SK-N-SH (cell line): ENCODE data around the gene WFIKKN1. TPM values are rescaled to one million over a fixed set of nuclear protein-coding genes. Genes with fewer than 3 reads are reported as not detected.
"Not testable (repeated sequence)": the region's sequence is repeated elsewhere in the genome, so short reads cannot be mapped to it uniquely, and the experiment has no call there.

Source experiments
- CTCF ChIA-PET: fragments of 300-600, 350-600 bp; formaldehyde crosslinking; extraction: SDS; loops from one replicate; lab custom pipeline; 2021; lab: Yijun Ruan, JAX
- POLR2A ChIA-PET: fragments of 350-600 bp; sonication (Branson Sonifier 250); formaldehyde crosslinking; extraction: SDS; loops from one replicate; lab custom pipeline; 2020; ENCODE audit warnings: antibody characterized with exemption, inconsistent platforms; lab: Yijun Ruan, JAX
- DNase-seq: peaks from one replicate; pipeline ENCODE4 v3.0.0; 2012
- H2AFZ ChIP-seq: fragments of 200-600 bp; sonication (generic); 2 replicates; pipeline ENCODE4 v1.8.1; 2016; ENCODE audit warnings: antibody characterized with exemption, mild to moderate bottlenecking, low read depth
- H3F3A ChIP-seq: fragments of 200-600 bp; sonication (generic); replicated peaks from 2 replicates; pipeline ENCODE3; 2016; ENCODE audit warnings: antibody characterized with exemption, mild to moderate bottlenecking; ENCODE audit not compliant: insufficient read depth
- H3K27ac ChIP-seq, 2 experiments: fragments of 200-500 bp in 1 of 2; fragments of 200-600 bp in 1 of 2; sonication (Bioruptor generic) in 1 of 2; sonication (generic), shearing (Covaris generic) in 1 of 2; 2 replicates each; pipeline versions ENCODE4 v1.5.1 to v1.6.1; 2014 to 2016; ENCODE audit warnings: low read depth in 2 of 2, inconsistent platforms in 1 of 2, low read length in 1 of 2, mild to moderate bottlenecking in 1 of 2, mixed read lengths in 1 of 2
- H3K27me3 ChIP-seq: fragments of 200-600 bp; sonication (generic), shearing (Covaris generic); 2 replicates; pipeline ENCODE4 v1.6.1; 2016; ENCODE audit warnings: mixed run types; ENCODE audit not compliant: insufficient read depth
- H3K36me3 ChIP-seq, 2 experiments: fragments of 200-500 bp in 1 of 2; fragments of 200-600 bp in 1 of 2; sonication (Bioruptor generic) in 1 of 2; sonication (generic) in 1 of 2; replicated peaks in 1 of 2; 2 replicates each; pipeline versions ENCODE3 to v1.5.1; 2014 to 2016; ENCODE audit warnings: low read length in 1 of 2, mild to moderate bottlenecking in 1 of 2; ENCODE audit not compliant: insufficient read depth in 2 of 2, control insufficient read depth in 1 of 2
- H3K4me1 ChIP-seq, 2 experiments: fragments of 200-500 bp in 1 of 2; fragments of 200-600 bp in 1 of 2; sonication (Bioruptor generic) in 1 of 2; sonication (generic), shearing (Covaris generic) in 1 of 2; 2 replicates each; pipeline versions ENCODE4 v1.5.1 to v1.6.1; 2014 to 2016; ENCODE audit warnings: low read depth in 1 of 2, low read length in 1 of 2, mixed run types in 1 of 2; ENCODE audit not compliant: insufficient read depth in 2 of 2, control insufficient read depth in 1 of 2
- H3K4me2 ChIP-seq: fragments of 200-600 bp; sonication (generic), shearing (Covaris generic); 2 replicates; pipeline ENCODE4 v1.6.1; 2017; ENCODE audit warnings: mixed run types
- H3K4me3 ChIP-seq, 2 experiments: fragments of 200-500 bp in 1 of 2; fragments of 200-600 bp in 1 of 2; sonication (Bioruptor generic) in 1 of 2; sonication (generic), shearing (Covaris generic) in 1 of 2; 2 replicates each; pipeline versions ENCODE4 v1.5.1 to v1.8.1; 2014 to 2016; ENCODE audit warnings: low read depth in 2 of 2, inconsistent platforms in 1 of 2, low read length in 1 of 2, mild to moderate bottlenecking in 1 of 2, mixed read lengths in 1 of 2, moderate library complexity in 1 of 2
- H3K79me2 ChIP-seq: fragments of 200-600 bp; sonication (generic); 2 replicates; pipeline ENCODE4 v1.8.1; 2017; ENCODE audit warnings: mild to moderate bottlenecking; ENCODE audit not compliant: insufficient read depth
- H3K9ac ChIP-seq: fragments of 200-600 bp; sonication (generic); 2 replicates; pipeline ENCODE4 v1.6.1; 2017; ENCODE audit warnings: mixed run types
- H3K9me2 ChIP-seq: fragments of 200-600 bp; sonication (generic); 2 replicates; pipeline ENCODE4 v1.6.1; 2017; ENCODE audit warnings: mixed run types
- H3K9me3 ChIP-seq: fragments of 200-600 bp; sonication (generic); 2 replicates; pipeline ENCODE4 v1.6.1; 2017; ENCODE audit warnings: mixed run types, mild to moderate bottlenecking, moderate library complexity
- H4K20me1 ChIP-seq: fragments of 200-600 bp; sonication (generic); 2 replicates; pipeline ENCODE4 v1.6.1; 2017; ENCODE audit warnings: mild to moderate bottlenecking, mixed run types; ENCODE audit not compliant: insufficient read depth
- FOSL2 ChIP-seq: IDR thresholded peaks from 2 replicates; pipeline ENCODE4 v1.4.0; 2012; ENCODE audit warnings: low read depth, mild to moderate bottlenecking, moderate library complexity, borderline replicate concordance
- FOXJ3 ChIP-seq: sonication (generic); formaldehyde crosslinking; IDR thresholded peaks from 2 replicates; pipeline ENCODE4 v1.5.1; 2020; ENCODE audit warnings: mild to moderate bottlenecking, missing genetic modification reagents
- FOXM1 ChIP-seq: IDR thresholded peaks from 2 replicates; pipeline ENCODE4 v1.4.0; 2012; ENCODE audit warnings: low read depth, mild to moderate bottlenecking
- GATA2 ChIP-seq: sonication (generic); formaldehyde crosslinking; IDR thresholded peaks from 2 replicates; pipeline ENCODE4 v1.5.0; 2020; ENCODE audit warnings: mild to moderate bottlenecking, missing genetic modification reagents
- IRF3 ChIP-seq: fragments of 150-350 bp; IDR thresholded peaks from 2 replicates; pipeline ENCODE4 v1.6.1; 2016; ENCODE audit warnings: mild to moderate bottlenecking, low read depth, low read length
- MEF2A ChIP-seq: IDR thresholded peaks from 2 replicates; pipeline ENCODE4 v1.4.0; 2012; ENCODE audit warnings: low read depth, borderline replicate concordance
- MXI1 ChIP-seq: IDR thresholded peaks from 2 replicates; pipeline ENCODE4 v1.6.1; 2012; ENCODE audit warnings: mild to moderate bottlenecking, low read depth, low read length, improper control_type of control experiment
- PBX3 ChIP-seq: IDR thresholded peaks from 2 replicates; pipeline ENCODE4; 2012
- RAD21 ChIP-seq: IDR thresholded peaks from 2 replicates; pipeline ENCODE4 v1.6.1; 2012; ENCODE audit warnings: mild to moderate bottlenecking, low read length
- RCOR1 ChIP-seq: fragments of 150-350 bp; IDR thresholded peaks from 2 replicates; pipeline ENCODE4 v1.6.1; 2017; ENCODE audit warnings: antibody characterized with exemption, low read length
- SIN3A ChIP-seq: IDR thresholded peaks from 2 replicates; pipeline ENCODE4 v1.6.1; 2012; ENCODE audit warnings: low read depth, mild to moderate bottlenecking, low read length, moderate library complexity, borderline replicate concordance
- SMC3 ChIP-seq: IDR thresholded peaks from 2 replicates; pipeline ENCODE4 v1.6.1; 2012; ENCODE audit warnings: low read depth, low read length, improper control_type of control experiment
- TCF12 ChIP-seq: IDR thresholded peaks from 2 replicates; pipeline ENCODE4 v1.4.0; 2012
- TEAD4 ChIP-seq: IDR thresholded peaks from 2 replicates; pipeline ENCODE4 v1.4.0; 2012; ENCODE audit warnings: mild to moderate bottlenecking, borderline replicate concordance; ENCODE audit not compliant: insufficient read depth
- USF1 ChIP-seq: IDR thresholded peaks from 2 replicates; pipeline ENCODE4 v1.4.0; 2012; ENCODE audit warnings: low read depth, borderline replicate concordance
- USF2 ChIP-seq: fragments of 150-350 bp; IDR thresholded peaks from 2 replicates; pipeline ENCODE4 v1.6.1; 2017; ENCODE audit warnings: antibody characterized with exemption, low read length, low read depth, borderline replicate concordance
- YY1 ChIP-seq: IDR thresholded peaks from 2 replicates; pipeline ENCODE4 v1.4.0; 2012; ENCODE audit warnings: low read depth, mild to moderate bottlenecking
- WGBS: methylation state at CpG from one replicate; pipeline ENCODE4 v1.1.6; 2017; ENCODE audit warnings: low lambda C conversion rate; 5-methylcytosine and 5-hydroxymethylcytosine counted together
- polyA plus RNA-seq, 3 experiments: library from polyadenylated mRNA; depleted of rRNA; stranded (reverse); fragments of >200 nt; gene quantifications; 2 replicates each; pipeline ENCODE4 v1.2.3, GENCODE V29; 2012

The WFIKKN1 gene
- polyA plus RNA-seq, 1 of the 3 experiments (the other 2 are of a cell fraction) = 0.16 TPM

GRCh38 chr16:595942-596735 lies 34.6 kb upstream of the WFIKKN1 start:
- CTCF ChIA-PET = interaction anchor here (0.9 kb wide), 1 partner anchor 28 kb away, joined by 3 read pairs; no protein-coding TSS in a partner anchor
- TF ChIP-seq USF2 (no peak), FOXJ3 (CRISPR knock-in tag) (no peak), PBX3 (no peak), RCOR1 (no peak), YY1 (no peak), RAD21 (no peak)
- H4K20me1 ChIP-seq = peaks cover 47% of the 10 kb centered on the region
- peaks cover 0 to 2% of the 10 kb centered on the region in 2 experiments for H3K36me3 ChIP-seq
- H3K27me3 ChIP-seq = no peaks in the 10 kb centered on the region
- POLR2A ChIA-PET = interaction anchor here (0.9 kb wide), 1 partner anchor 70 kb away, joined by 4 read pairs; no protein-coding TSS in a partner anchor
- H3F3A ChIP-seq = peaks cover 5% of the 10 kb centered on the region
- no peak overlapping the region for H2AFZ ChIP-seq
- no peaks in the 10 kb centered on the region for H3K9me2 ChIP-seq
- 96% methylated on average over 34 of the region's 34 CpGs for WGBS
- H3K27ac ChIP-seq = no peak overlapping the region
- peaks cover 0 to 5% of the 10 kb centered on the region in 2 experiments; a peak in 1 of 4 replicates for H3K4me1 ChIP-seq
- DNase-seq = no peak
- H3K4me3 ChIP-seq = no peak overlapping the region
- H3K79me2 ChIP-seq = peaks cover 67% of the 10 kb centered on the region
- no peak overlapping the region for H3K9ac ChIP-seq
- H3K9me3 ChIP-seq = no peaks in the 10 kb centered on the region
- H3K4me2 ChIP-seq = no peak overlapping the region

- DNase-seq = no peak
- Histone ChIP-seq H2AFZ (no peak overlapping the region), H3K9ac (no peak overlapping the region), H3K9me3 (no peaks in the 10 kb centered on the region), H3K4me1 (peaks cover 0 to 6% of the 10 kb centered on the region in 2 experiments; a peak in 1 of 4 replicates), H3K4me2 (no peak overlapping the region), H3K27ac (no peak overlapping the region), H4K20me1 (peaks cover 42% of the 10 kb centered on the region), H3K36me3 (peaks cover 0 to 2% of the 10 kb centered on the region in 2 experiments), H3K4me3 (no peak overlapping the region), H3K9me2 (no peaks in the 10 kb centered on the region), H3F3A (peaks cover 5% of the 10 kb centered on the region), H3K79me2 (peaks cover 65% of the 10 kb centered on the region), H3K27me3 (no peaks in the 10 kb centered on the region)
- TF ChIP-seq SIN3A = no peak
- no peak for TF ChIP-seq GATA2 (CRISPR knock-in tag)
- no peak for TF ChIP-seq USF2
- TF ChIP-seq MXI1 = no peak
- no peak for TF ChIP-seq TCF12
- TF ChIP-seq IRF3 = no peak
- no peak for TF ChIP-seq TEAD4
- no peak for TF ChIP-seq FOSL2
- no peak for TF ChIP-seq SMC3
- TF ChIP-seq RAD21 = no peak
- TF ChIP-seq USF1 = no peak
- no peak for TF ChIP-seq FOXM1
- TF ChIP-seq MEF2A = no peak
- POLR2A ChIA-PET = no interaction called here
- WGBS = 95% methylated on average over 12 of the region's 12 CpGs
- CTCF ChIA-PET = no interaction called here
These were observed 34.1 kb upstream of the WFIKKN1 start for GRCh38 chr16:596736-597060.

- H3K36me3 ChIP-seq, H3K9ac ChIP-seq, CTCF ChIA-PET, H3K9me3 ChIP-seq, POLR2A ChIA-PET, DNase-seq, H3K4me1 ChIP-seq, H2AFZ ChIP-seq, H3K4me3 ChIP-seq, H3F3A ChIP-seq, H3K27ac ChIP-seq, H3K4me2 ChIP-seq, H3K27me3 ChIP-seq, H3K9me2 ChIP-seq: not testable (repeated sequence)
- Histone ChIP-seq H4K20me1 (peaks cover 32% of the 10 kb centered on the region; the same call in 1 of the 2 replicates), H3K79me2 (peaks cover 65% of the 10 kb centered on the region)
- WGBS = 91% methylated on average over 7 of the region's 7 CpGs
These were observed 33.1 kb upstream of the WFIKKN1 start for GRCh38 chr16:597655-598054.
